HCT116 (cell line): ENCODE results near the gene CXCR5. TPM values are rescaled to one million over a fixed set of nuclear protein-coding genes. Genes with fewer than 3 reads are reported as not detected.
A peak's percentile ranks its signal among the peaks of the same experiment; 100 is the strongest.

ENCODE experiments used
- ATAC-seq: fragments of 200-7000 bp; cut with Tn5 transposase; 2 replicates; pipeline ENCODE4 v1.9.1; 2020; ENCODE audit warnings: mild to moderate bottlenecking, moderate library complexity
- Bru-seq: library from RNA; stranded (reverse); fragments of 400-500 nt; gene quantifications from one replicate; lab custom pipeline; 2021; lab: Mats Ljungman, UMichigan
- BruChase-seq, 2 experiments: library from RNA; stranded (reverse); fragments of 400-500 nt; gene quantifications; one replicate each; lab custom pipeline; 2021; lab: Mats Ljungman, UMichigan
- BruUV-seq: library from RNA; stranded (reverse); fragments of 400-500 nt; replicated peaks from 2 replicates; lab custom pipeline; 2021; lab: Mats Ljungman, UMichigan
- CTCF ChIA-PET: fragments of 300-600 bp; sonication (Branson Sonifier 250); formaldehyde crosslinking; loops from one replicate; lab custom pipeline; 2021; ENCODE audit warnings: antibody characterized with exemption; lab: Charles Lee
- POLR2A ChIA-PET: fragments of 300-600, 350-600 bp; sonication (Branson Sonifier 250); formaldehyde crosslinking; loops from one replicate; lab custom pipeline; 2021; ENCODE audit warnings: antibody characterized with exemption; lab: Charles Lee
- RAD21 ChIA-PET, 2 experiments: fragments of 300-600 bp; sonication (Branson Sonifier 250); formaldehyde crosslinking; loops; one replicate each; lab custom pipeline; 2023; ENCODE audit warnings: low total read pairs in 2 of 2; ENCODE audit not compliant: uncharacterized antibody in 2 of 2, unreplicated experiment in 2 of 2, low non-redundant PET in 1 of 2; lab: Charles Lee
- DNase-seq: peaks from one replicate; pipeline ENCODE4 v3.0.0-alpha.2; 2010; ENCODE audit warnings: low read depth, low spot score
- H2AFZ ChIP-seq: fragments of 200-600 bp; shearing (Covaris generic), sonication (generic); 2 replicates; pipeline ENCODE4 v1.6.1; 2017; ENCODE audit warnings: low read depth, mixed run types, mixed read lengths, antibody characterized with exemption, low read length; ENCODE audit not compliant: poor library complexity, severe bottlenecking
- H3K27ac ChIP-seq: 2 replicates; pipeline ENCODE4 v1.5.1; 2012; ENCODE audit warnings: low read depth, low read length
- H3K27me3 ChIP-seq: fragments of 200-600 bp; sonication (generic); 2 replicates; pipeline ENCODE4 v1.6.1; 2016; ENCODE audit warnings: mixed run types, low read length, mixed read lengths; ENCODE audit not compliant: insufficient read depth
- H3K36me3 ChIP-seq, 2 experiments: fragments of 200-500 bp in 1 of 2; fragments of 200-600 bp in 1 of 2; sonication (Bioruptor generic) in 1 of 2; sonication (generic) in 1 of 2; 2 replicates each; pipeline versions ENCODE4 v1.5.1 to v1.6.1; 2014 to 2016; ENCODE audit warnings: low read length in 2 of 2, inconsistent platforms in 1 of 2, mixed read lengths in 1 of 2, mixed run types in 1 of 2; ENCODE audit not compliant: insufficient read depth in 2 of 2, control insufficient read depth in 1 of 2
- H3K4me1 ChIP-seq, 2 experiments: fragments of 200-600 bp in 1 of 2; sonication (generic) in 1 of 2; 2 replicates each; pipeline versions ENCODE4 v1.5.1 to v1.6.1; 2012 to 2017; ENCODE audit warnings: low read length in 2 of 2, inconsistent platforms in 1 of 2, mild to moderate bottlenecking in 1 of 2, mixed read lengths in 1 of 2, mixed run types in 1 of 2, moderate library complexity in 1 of 2; ENCODE audit not compliant: insufficient read depth in 2 of 2, control insufficient read depth in 1 of 2
- H3K4me2 ChIP-seq: fragments of 200-600 bp; sonication (generic); 2 replicates; pipeline ENCODE4 v1.6.1; 2017; ENCODE audit warnings: mixed run types, low read length, mixed read lengths
- H3K4me3 ChIP-seq, 2 experiments: fragments of 200-600 bp in 1 of 2; sonication (generic) in 1 of 2; replicated peaks in 1 of 2; 2 replicates each; pipeline ENCODE4 v1.5.1; 2011 to 2016; ENCODE audit warnings: low read length in 2 of 2, control low read depth in 1 of 2, low read depth in 1 of 2, mild to moderate bottlenecking in 1 of 2, mixed read lengths in 1 of 2, mixed run types in 1 of 2
- H3K79me2 ChIP-seq: fragments of 200-600 bp; sonication (generic); 2 replicates; pipeline ENCODE4 v1.6.1; 2017; ENCODE audit warnings: mild to moderate bottlenecking, mixed run types, low read length, moderate library complexity, mixed read lengths; ENCODE audit not compliant: insufficient read depth
- H3K9ac ChIP-seq: fragments of 200-600 bp; sonication (generic); 2 replicates; pipeline ENCODE4 v1.6.1; 2016; ENCODE audit warnings: low read length, mixed read lengths
- H3K9me2 ChIP-seq: fragments of 200-600 bp; sonication (generic), shearing (Covaris generic); 2 replicates; pipeline ENCODE4 v1.6.1; 2017; ENCODE audit warnings: mixed run types, mild to moderate bottlenecking, moderate library complexity; ENCODE audit not compliant: insufficient read depth
- H3K9me3 ChIP-seq, 2 experiments: fragments of 200-500 bp in 1 of 2; fragments of 200-600 bp in 1 of 2; sonication (Bioruptor generic) in 1 of 2; sonication (generic) in 1 of 2; 2 replicates each; pipeline ENCODE4 v1.6.1; 2014 to 2017; ENCODE audit warnings: low read length in 2 of 2, mixed read lengths in 2 of 2, inconsistent platforms in 1 of 2, low read depth in 1 of 2, mild to moderate bottlenecking in 1 of 2, mixed run types in 1 of 2, moderate library complexity in 1 of 2; ENCODE audit not compliant: control insufficient read depth in 1 of 2, insufficient read depth in 1 of 2
- H4K20me1 ChIP-seq: fragments of 200-600 bp; sonication (generic), shearing (Covaris generic); 2 replicates; pipeline ENCODE4 v1.6.1; 2017; ENCODE audit warnings: mixed run types, mild to moderate bottlenecking, moderate library complexity; ENCODE audit not compliant: insufficient read depth
- POLR2AphosphoS5 ChIP-seq: IDR thresholded peaks from 2 replicates; pipeline ENCODE4 v1.6.1; 2011; ENCODE audit warnings: mild to moderate bottlenecking, low read depth, low read length, moderate library complexity
- intact Hi-C: fragments of 100-400 bp; cut with micrococcal nuclease; formaldehyde crosslinking; loops from 2 replicates; pipeline ENCODE4 v1.10.0; 2022
- long read RNA-seq: library from polyadenylated mRNA; unstranded; transcript quantifications from one replicate; pipeline ENCODE4 v2.0.0, GENCODE V29; 2021; ENCODE audit not compliant: unreplicated experiment
- polyA plus RNA-seq: library from polyadenylated mRNA; unstranded; fragments of >200 nt; gene quantifications from 2 replicates; pipeline ENCODE4 v1.2.1, GENCODE V29; 2012; ENCODE audit warnings: missing spikeins
- total RNA-seq: library from RNA; stranded (reverse); gene quantifications from one replicate; pipeline ENCODE4 v1.2.1, GENCODE V29; 2021; ENCODE audit not compliant: unreplicated experiment
- TF ChIP-seq, protein P1 (sequence below), 3 experiments: fragments of 200-600 bp in 1 of 3; sonication (generic) in 1 of 3; IDR thresholded peaks in 2 of 3; conservative IDR thresholded peaks in 1 of 3; 2 replicates each; pipeline ENCODE4 v1.5.1; 2012 to 2017; ENCODE audit warnings: low read depth in 2 of 3, low read length in 2 of 3, antibody characterized with exemption in 1 of 3, borderline replicate concordance in 1 of 3, control low read depth in 1 of 3, mild to moderate bottlenecking in 1 of 3, mixed read lengths in 1 of 3, mixed run types in 1 of 3, moderate library complexity in 1 of 3; ENCODE audit not compliant: insufficient read depth in 1 of 3

The CXCR5 gene, protein sequence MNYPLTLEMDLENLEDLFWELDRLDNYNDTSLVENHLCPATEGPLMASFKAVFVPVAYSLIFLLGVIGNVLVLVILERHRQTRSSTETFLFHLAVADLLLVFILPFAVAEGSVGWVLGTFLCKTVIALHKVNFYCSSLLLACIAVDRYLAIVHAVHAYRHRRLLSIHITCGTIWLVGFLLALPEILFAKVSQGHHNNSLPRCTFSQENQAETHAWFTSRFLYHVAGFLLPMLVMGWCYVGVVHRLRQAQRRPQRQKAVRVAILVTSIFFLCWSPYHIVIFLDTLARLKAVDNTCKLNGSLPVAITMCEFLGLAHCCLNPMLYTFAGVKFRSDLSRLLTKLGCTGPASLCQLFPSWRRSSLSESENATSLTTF
- total RNA-seq (not detected), Bru-seq, nascent RNA (not detected), BruChase-seq, experiment 1, labeled RNA remaining after a 6-hour chase (not detected), BruChase-seq, experiment 2, labeled RNA remaining after a 2-hour chase (percentile 5 among the genes with signal in this experiment)
- 0.01 TPM in 1 of 2 replicates, not detected in the other for polyA plus RNA-seq
- long read RNA-seq, partial matches to known transcripts = 0 of 3 reads
- long read RNA-seq, other reads (novel, unspliced or antisense) = 3 of 3 reads

DNA sequence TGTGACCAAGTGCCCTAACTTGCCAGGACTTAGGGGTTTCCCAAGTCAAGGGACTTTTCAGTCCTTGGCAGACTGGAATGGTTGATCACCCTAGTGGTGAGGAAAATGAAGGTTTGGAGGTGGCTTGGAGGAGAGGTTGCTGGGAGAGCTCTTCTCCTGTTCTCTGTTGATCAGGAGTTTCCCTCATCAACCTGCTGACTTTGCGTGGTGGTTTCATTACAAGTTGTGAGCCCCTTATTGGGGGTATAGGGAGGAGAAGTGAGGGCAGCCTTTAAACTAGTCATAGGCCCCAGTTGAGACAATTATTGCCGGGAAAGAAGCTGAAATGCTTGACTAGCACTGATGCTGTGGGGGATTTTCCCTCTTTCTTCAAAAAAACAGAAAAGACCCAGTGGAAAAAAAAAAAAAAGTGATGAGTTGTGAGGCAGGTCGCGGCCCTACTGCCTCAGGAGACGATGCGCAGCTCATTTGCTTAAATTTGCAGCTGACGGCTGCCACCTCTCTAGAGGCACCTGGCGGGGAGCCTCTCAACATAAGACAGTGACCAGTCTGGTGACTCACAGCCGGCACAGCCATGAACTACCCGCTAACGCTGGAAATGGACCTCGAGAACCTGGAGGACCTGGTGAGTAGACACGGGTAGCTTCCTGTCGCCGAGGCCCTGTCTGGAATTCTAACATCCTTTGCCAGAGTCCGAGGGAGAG is at the start of gene CXCR5:
TSS of gene CXCR5 (plus strand) at position 525 of the 704 bp plus-strand sequence. CDS start at position 575, 50 bp downstream.
- ATAC-seq (peak; percentile 26; the same call in 1 of the 2 replicates), DNase-seq (no peak)
- ChIA-PET CTCF (interaction anchor here (1.3 to 1.5 kb wide), 2 partner anchors 91 to 112 kb away, joined by 3 read pairs; no protein-coding TSS in a partner anchor), POLR2A (no interaction called here), RAD21 (interaction anchor here in 1 of 2 experiments (0.7 kb wide), 1 partner anchor 193 kb away, joined by 4 read pairs; no protein-coding TSS in a partner anchor)
- H3K36me3 ChIP-seq = no peaks in the 10 kb centered on the region
- H3K27ac ChIP-seq = no peak within 1 kb of the TSS
- H3K4me1 ChIP-seq = peaks cover 14 to 16% of the 10 kb centered on the region in 2 experiments
- H3K27me3 ChIP-seq = no peaks in the 10 kb centered on the region
- no peaks in the 10 kb centered on the region for H3K9me3 ChIP-seq
- H4K20me1 ChIP-seq = no peaks in the 10 kb centered on the region
- intact Hi-C loops = no loop called here
- no TSS peak for BruUV-seq
- no peaks in the 10 kb centered on the region for H3K9me2 ChIP-seq
- TF ChIP-seq POLR2AphosphoS5 = no peak
- TF ChIP-seq, protein P1, sequence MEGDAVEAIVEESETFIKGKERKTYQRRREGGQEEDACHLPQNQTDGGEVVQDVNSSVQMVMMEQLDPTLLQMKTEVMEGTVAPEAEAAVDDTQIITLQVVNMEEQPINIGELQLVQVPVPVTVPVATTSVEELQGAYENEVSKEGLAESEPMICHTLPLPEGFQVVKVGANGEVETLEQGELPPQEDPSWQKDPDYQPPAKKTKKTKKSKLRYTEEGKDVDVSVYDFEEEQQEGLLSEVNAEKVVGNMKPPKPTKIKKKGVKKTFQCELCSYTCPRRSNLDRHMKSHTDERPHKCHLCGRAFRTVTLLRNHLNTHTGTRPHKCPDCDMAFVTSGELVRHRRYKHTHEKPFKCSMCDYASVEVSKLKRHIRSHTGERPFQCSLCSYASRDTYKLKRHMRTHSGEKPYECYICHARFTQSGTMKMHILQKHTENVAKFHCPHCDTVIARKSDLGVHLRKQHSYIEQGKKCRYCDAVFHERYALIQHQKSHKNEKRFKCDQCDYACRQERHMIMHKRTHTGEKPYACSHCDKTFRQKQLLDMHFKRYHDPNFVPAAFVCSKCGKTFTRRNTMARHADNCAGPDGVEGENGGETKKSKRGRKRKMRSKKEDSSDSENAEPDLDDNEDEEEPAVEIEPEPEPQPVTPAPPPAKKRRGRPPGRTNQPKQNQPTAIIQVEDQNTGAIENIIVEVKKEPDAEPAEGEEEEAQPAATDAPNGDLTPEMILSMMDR (IDR thresholded peaks at IDR 0.05 in 2 of 3, conservative IDR thresholded peaks at IDR 0.05 in 1 of 3; ENCODE audit: borderline replicate concordance in 1 of 3, insufficient read depth in 1 of 3, low read depth in 2 of 3, low read length in 2 of 3) = peak in 2 of 3 experiments; percentile 23 to 28; a peak in 2 of 6 replicates
- no peak within 1 kb of the TSS for H3K9ac ChIP-seq
- H3K79me2 ChIP-seq = no peaks in the 10 kb centered on the region
- no peak within 1 kb of the TSS for H2AFZ ChIP-seq
- no peak within 1 kb of the TSS for H3K4me2 ChIP-seq
- no peak within 1 kb of the TSS for H3K4me3 ChIP-seq
